ENCODE measurements around the gene ZNF556. TPM values are rescaled to one million over a fixed set of nuclear protein-coding genes. Genes with fewer than 3 reads are reported as not detected.
"Not testable (repeated sequence)": the region's sequence is repeated elsewhere in the genome, so short reads cannot be mapped to it uniquely, and the experiment has no call there.

Gene ZNF556
- total RNA-seq, 1 experiment from 2014 or later = 0.04 TPM

DNA sequence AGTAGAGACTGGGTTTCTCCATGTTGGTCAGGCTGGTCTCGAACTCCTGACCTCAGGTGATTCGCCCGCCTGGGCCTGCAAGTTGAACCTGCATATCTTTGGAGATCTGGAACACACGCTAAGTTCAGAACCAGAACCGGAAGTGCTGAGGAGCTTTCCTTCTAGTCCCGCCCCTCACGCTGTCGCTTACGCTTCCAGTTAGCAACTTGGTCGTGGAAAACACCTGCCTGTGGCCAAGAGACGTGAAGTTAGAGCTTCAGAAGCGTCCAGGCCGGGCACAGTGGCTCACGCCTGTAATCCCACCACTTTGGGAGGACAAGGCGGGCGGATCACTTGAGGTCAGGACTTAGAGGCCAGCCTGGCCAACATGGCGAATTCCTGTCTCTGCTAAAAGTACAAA is 18.6 kb downstream of the ZNF556 start:
- H3K36me3 ChIP-seq (ENCODE audit: low read depth, low read length) = no peaks in the 10 kb centered on the region
- no peak overlapping the region for H3K9ac ChIP-seq (ENCODE audit: low read length)
- no peaks in the 10 kb centered on the region for H3K9me2 ChIP-seq (replicated peaks; ENCODE audit: low read length)
- H3K4me3 ChIP-seq (ENCODE audit: low read length) = no peak overlapping the region
- H4K20me1 ChIP-seq (ENCODE audit: low read length) = no peaks in the 10 kb centered on the region
- intact Hi-C loops (cut with micrococcal nuclease) = loop anchor here (2.0 kb wide), 1 partner anchor 65 kb away; no protein-coding TSS in a partner anchor
- H3F3A ChIP-seq (ENCODE audit: low read length, unreplicated experiment) = no peaks in the 10 kb centered on the region
- TF ChIP-seq EZH2 (IDR thresholded peaks at IDR 0.05; ENCODE audit: low read length, unreplicated experiment) (no peak), EZH2phosphoT487 (IDR thresholded peaks at IDR 0.05; ENCODE audit: borderline replicate concordance, low read length) (no peak)
- TF ChIP-seq, protein P1, sequence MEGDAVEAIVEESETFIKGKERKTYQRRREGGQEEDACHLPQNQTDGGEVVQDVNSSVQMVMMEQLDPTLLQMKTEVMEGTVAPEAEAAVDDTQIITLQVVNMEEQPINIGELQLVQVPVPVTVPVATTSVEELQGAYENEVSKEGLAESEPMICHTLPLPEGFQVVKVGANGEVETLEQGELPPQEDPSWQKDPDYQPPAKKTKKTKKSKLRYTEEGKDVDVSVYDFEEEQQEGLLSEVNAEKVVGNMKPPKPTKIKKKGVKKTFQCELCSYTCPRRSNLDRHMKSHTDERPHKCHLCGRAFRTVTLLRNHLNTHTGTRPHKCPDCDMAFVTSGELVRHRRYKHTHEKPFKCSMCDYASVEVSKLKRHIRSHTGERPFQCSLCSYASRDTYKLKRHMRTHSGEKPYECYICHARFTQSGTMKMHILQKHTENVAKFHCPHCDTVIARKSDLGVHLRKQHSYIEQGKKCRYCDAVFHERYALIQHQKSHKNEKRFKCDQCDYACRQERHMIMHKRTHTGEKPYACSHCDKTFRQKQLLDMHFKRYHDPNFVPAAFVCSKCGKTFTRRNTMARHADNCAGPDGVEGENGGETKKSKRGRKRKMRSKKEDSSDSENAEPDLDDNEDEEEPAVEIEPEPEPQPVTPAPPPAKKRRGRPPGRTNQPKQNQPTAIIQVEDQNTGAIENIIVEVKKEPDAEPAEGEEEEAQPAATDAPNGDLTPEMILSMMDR (conservative IDR thresholded peaks at IDR 0.05; ENCODE audit: low read depth, low read length) = no peak
- no peaks in the 10 kb centered on the region for H3K79me2 ChIP-seq (ENCODE audit: low read length)
- BruUV-seq (replicated peaks) = no TSS peak
- no peak overlapping the region for H2AFZ ChIP-seq (ENCODE audit: low read length)
- H3K4me1 ChIP-seq (ENCODE audit: insufficient read depth, low read length) = peaks cover 5% of the 10 kb centered on the region; the same call in 1 of the 2 replicates
- no peak overlapping the region for H3K27ac ChIP-seq (ENCODE audit: low read length)
- CTCF ChIA-PET = no interaction called here
- no peaks in the 10 kb centered on the region for H3K27me3 ChIP-seq (ENCODE audit: low read length)
- DNase-seq (no peak), ATAC-seq (no peak)
- no peaks in the 10 kb centered on the region for H3K9me3 ChIP-seq (ENCODE audit: low read length)
- POLR2A ChIA-PET (ENCODE audit: unreplicated experiment) = no interaction called here
- H3K4me2 ChIP-seq (ENCODE audit: low read length) = no peak overlapping the region

DNA sequence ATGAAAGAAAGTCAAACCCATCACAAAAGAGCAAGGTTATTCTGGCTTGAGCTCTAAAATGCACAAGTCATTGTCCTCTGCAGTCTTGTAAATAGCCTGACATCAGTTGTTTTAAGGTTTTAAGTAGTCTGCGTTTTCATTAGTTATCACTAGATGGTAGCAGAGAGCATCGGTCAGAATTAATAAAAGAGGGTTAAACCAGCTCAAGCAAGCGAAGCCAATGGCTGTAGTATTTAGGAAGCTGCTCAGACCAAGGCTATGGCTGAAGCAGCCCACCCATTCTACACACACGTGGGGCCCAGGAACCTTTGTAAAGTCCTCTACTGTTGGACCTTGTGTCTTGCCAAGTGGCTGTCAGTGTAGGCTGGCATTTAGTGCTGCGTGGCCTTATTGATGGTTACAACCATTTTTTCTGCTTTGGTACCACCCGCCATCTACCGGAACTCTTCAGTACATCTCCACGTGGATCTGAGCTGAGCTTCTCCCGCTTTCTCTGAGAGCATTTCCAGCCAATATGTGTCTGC is 20.3 kb downstream of the ZNF556 start:
- intact Hi-C loops (cut with micrococcal nuclease) = loop anchor here (2.0 kb wide), 1 partner anchor 63 kb away; no protein-coding TSS in a partner anchor
- H4K20me1 ChIP-seq (ENCODE audit: low read length) = no peaks in the 10 kb centered on the region
- H3K79me2 ChIP-seq (ENCODE audit: low read length) = no peaks in the 10 kb centered on the region
- peak; percentile 79 for DNase-seq
- no TSS peak for BruUV-seq (replicated peaks)
- H2AFZ ChIP-seq (ENCODE audit: low read length) = peak overlapping the region; percentile 93
- ATAC-seq = peak; percentile 89
- no peaks in the 10 kb centered on the region for H3K9me3 ChIP-seq (ENCODE audit: low read length)
- H3K9me2 ChIP-seq (replicated peaks; ENCODE audit: low read length) = no peaks in the 10 kb centered on the region
- CTCF ChIA-PET = interaction anchor here (0.7 to 1.4 kb wide), 4 partner anchors 13 to 63 kb away, joined by 3 to 11 read pairs (median 4); partner anchors contain the start of gene ZNF57
- H3K36me3 ChIP-seq (ENCODE audit: low read depth, low read length) = no peaks in the 10 kb centered on the region
- TF ChIP-seq, protein P1 (conservative IDR thresholded peaks at IDR 0.05; ENCODE audit: low read depth, low read length) = peak; percentile 66
- no peak for TF ChIP-seq EZH2 (IDR thresholded peaks at IDR 0.05; ENCODE audit: low read length, unreplicated experiment)
- no peak overlapping the region for H3K27ac ChIP-seq (ENCODE audit: low read length)
- POLR2A ChIA-PET (ENCODE audit: unreplicated experiment) = interaction anchor here (0.7 kb wide), 1 partner anchor 62 kb away, joined by 5 read pairs; no protein-coding TSS in a partner anchor
- peak overlapping the region; percentile 78 for H3K4me2 ChIP-seq (ENCODE audit: low read length)
- H3K4me3 ChIP-seq (ENCODE audit: low read length) = peak overlapping the region; percentile 55
- no peak overlapping the region for H3K9ac ChIP-seq (ENCODE audit: low read length)
- H3K27me3 ChIP-seq (ENCODE audit: low read length) = no peaks in the 10 kb centered on the region
- H3K4me1 ChIP-seq (ENCODE audit: insufficient read depth, low read length) = peaks cover 5% of the 10 kb centered on the region; the same call in 1 of the 2 replicates
- H3F3A ChIP-seq (ENCODE audit: low read length, unreplicated experiment) = no peaks in the 10 kb centered on the region

DNA sequence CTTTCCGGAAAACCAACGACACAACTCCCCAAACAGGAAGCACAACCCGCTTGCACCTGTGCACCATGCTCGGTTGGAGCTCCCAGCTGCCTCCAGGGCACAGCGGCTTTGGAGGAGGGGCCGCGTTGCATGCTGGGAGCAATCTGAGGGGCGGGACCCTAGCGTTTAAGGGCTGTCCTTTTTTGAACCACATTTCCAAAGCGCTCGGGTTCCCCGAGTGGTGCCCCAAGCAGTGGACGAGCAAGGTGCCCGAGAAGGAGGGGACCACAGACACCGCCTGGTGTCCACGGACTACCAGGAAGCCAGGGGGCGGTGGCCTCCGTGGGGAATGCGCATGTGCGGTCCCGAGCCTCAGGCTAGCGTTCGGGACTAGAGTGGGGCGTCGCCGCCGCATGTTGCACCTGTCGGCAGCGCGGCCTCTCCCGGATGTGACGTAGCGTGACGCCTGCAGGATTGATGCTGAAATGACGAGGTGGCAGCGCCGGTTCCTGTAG is 21.6 kb downstream of the ZNF556 start:
- DNase-seq = no peak
- Histone ChIP-seq H3K4me1 (ENCODE audit: insufficient read depth, low read length) (peaks cover 5% of the 10 kb centered on the region; the same call in 1 of the 2 replicates), H3K9me2 (replicated peaks; ENCODE audit: low read length) (no peaks in the 10 kb centered on the region), H3K36me3 (ENCODE audit: low read depth, low read length) (no peaks in the 10 kb centered on the region), H3K9me3 (ENCODE audit: low read length) (no peaks in the 10 kb centered on the region), H3F3A (ENCODE audit: low read length, unreplicated experiment) (no peaks in the 10 kb centered on the region), H3K27ac (ENCODE audit: low read length) (no peak overlapping the region), H3K4me2 (ENCODE audit: low read length) (no peak overlapping the region), H3K27me3 (ENCODE audit: low read length) (no peaks in the 10 kb centered on the region), H2AFZ (ENCODE audit: low read length) (0 out of 2 replicates have a peak overlapping the region, but pooled peaks have one; percentile 55), H3K79me2 (ENCODE audit: low read length) (no peaks in the 10 kb centered on the region), H4K20me1 (ENCODE audit: low read length) (no peaks in the 10 kb centered on the region), H3K4me3 (ENCODE audit: low read length) (no peak overlapping the region), H3K9ac (ENCODE audit: low read length) (no peak overlapping the region)
- intact Hi-C loops (cut with micrococcal nuclease) = no loop called here
- TF ChIP-seq, protein P1 (conservative IDR thresholded peaks at IDR 0.05; ENCODE audit: low read depth, low read length) = no peak
- no peak for TF ChIP-seq EZH2 (IDR thresholded peaks at IDR 0.05; ENCODE audit: low read length, unreplicated experiment)
- no peak for TF ChIP-seq EZH2phosphoT487 (IDR thresholded peaks at IDR 0.05; ENCODE audit: borderline replicate concordance, low read length)
- no TSS peak for BruUV-seq (replicated peaks)
- POLR2A ChIA-PET (ENCODE audit: unreplicated experiment) = no interaction called here
- CTCF ChIA-PET = no interaction called here
- no peak for ATAC-seq

DNA sequence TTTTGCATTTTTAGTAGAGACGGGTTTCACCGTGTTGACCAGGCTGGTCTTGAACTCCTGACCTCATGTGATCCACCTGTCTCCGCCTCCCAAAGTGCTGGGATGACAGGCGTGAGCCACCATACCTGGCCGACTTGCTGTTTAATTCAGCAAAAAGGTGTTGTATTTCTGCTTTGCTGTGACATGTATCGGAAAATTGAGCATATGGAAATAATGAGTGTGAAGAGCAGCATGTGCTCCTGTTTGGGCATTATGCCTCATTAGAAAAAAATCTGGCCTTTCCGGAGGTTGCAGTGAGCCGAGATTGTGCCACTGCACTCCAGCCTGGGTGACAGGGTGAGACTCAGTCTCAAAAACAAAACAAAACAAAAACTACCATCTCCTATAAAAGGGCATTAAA is 23.4 kb downstream of the ZNF556 start:
- H3K4me1 ChIP-seq (ENCODE audit: insufficient read depth, low read length); DNase-seq; H3F3A ChIP-seq (ENCODE audit: low read length, unreplicated experiment); H3K36me3 ChIP-seq (ENCODE audit: low read depth, low read length); H3K9me3 ChIP-seq (ENCODE audit: low read length); H3K4me3 ChIP-seq (ENCODE audit: low read length); H4K20me1 ChIP-seq (ENCODE audit: low read length); ATAC-seq; H3K4me2 ChIP-seq (ENCODE audit: low read length); H3K9ac ChIP-seq (ENCODE audit: low read length); H3K9me2 ChIP-seq (replicated peaks; ENCODE audit: low read length); H3K27me3 ChIP-seq (ENCODE audit: low read length); CTCF ChIA-PET; intact Hi-C loops (cut with micrococcal nuclease); POLR2A ChIA-PET (ENCODE audit: unreplicated experiment); H3K27ac ChIP-seq (ENCODE audit: low read length); H2AFZ ChIP-seq (ENCODE audit: low read length); H3K79me2 ChIP-seq (ENCODE audit: low read length); BruUV-seq (replicated peaks): not testable (repeated sequence)

Measured in PC-3 (cell line).